Left colon (tissue), 2 donors: ENCODE data around the gene ALKBH2. TPM values are rescaled to one million over a fixed set of nuclear protein-coding genes. Genes with fewer than 3 reads are reported as not detected.
A peak's percentile ranks its signal among the peaks of the same experiment; 100 is the strongest.
"Not testable (repeated sequence)": the region's sequence is repeated elsewhere in the genome, so short reads cannot be mapped to it uniquely, and the experiment has no call there.

Source experiments
- ATAC-seq: fragments of 200-7000 bp; cut with Tn5 transposase; one replicate; pipeline ENCODE4 v1.9.1; 2020; ENCODE audit warnings: mild to moderate bottlenecking, moderate library complexity
- DNase-seq, 2 donors: peaks; one replicate each; pipeline ENCODE4 v3.0.0-alpha.2; 2020
- intact Hi-C, 2 donors: fragments of 100-400 bp; cut with DNase I in 1 of 2; cut with micrococcal nuclease in 1 of 2; formaldehyde crosslinking; loops; one replicate each; pipeline versions ENCODE4 v1.11.2 to v1.14.0; 2022; cut with DNase I, micrococcal nuclease
- total RNA-seq, 2 donors: library from RNA; stranded (reverse); fragmentation: NEBNext Ultra II Directional; extraction: Animal tissue kit (Norgen Biotek cat#: 25700); gene quantifications; one replicate each; pipeline ENCODE4 v1.2.1, GENCODE V29; 2021
- donor health status: DM: no; HTN: no; CAD: no.
- donor health status: DM: yes; HTN: yes; CAD: no.

The ALKBH2 gene
- total RNA-seq, 2 donors from 2014 or later, result 5.4 to 7.7 TPM

DNA sequence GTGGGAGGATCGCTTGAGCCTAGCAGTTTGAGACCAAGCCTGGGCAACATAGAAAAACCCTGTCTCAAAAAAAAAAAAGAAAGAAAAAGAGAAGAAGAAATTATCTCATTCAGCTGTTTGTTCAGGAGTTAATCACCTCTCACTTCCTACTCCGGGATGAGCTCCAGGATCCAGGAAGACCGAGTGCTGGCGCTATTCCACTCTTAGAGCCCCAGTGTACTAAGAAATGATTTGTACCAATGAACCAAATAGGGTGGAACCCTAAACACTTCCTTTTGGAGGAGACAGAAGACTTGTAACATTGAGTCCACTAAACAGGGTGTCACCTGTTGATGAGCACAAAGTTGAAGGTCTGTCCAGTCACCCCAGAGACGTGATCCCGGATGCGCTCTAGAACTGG, 3.6 kb downstream of the ALKBH2 start:
- intact Hi-C loops, result loop anchor here in 1 of 2 donors (10.0 kb wide), 2 partner anchors 135 to 525 kb away; partner anchors contain the start of genes ISCU and SART3

DNA sequence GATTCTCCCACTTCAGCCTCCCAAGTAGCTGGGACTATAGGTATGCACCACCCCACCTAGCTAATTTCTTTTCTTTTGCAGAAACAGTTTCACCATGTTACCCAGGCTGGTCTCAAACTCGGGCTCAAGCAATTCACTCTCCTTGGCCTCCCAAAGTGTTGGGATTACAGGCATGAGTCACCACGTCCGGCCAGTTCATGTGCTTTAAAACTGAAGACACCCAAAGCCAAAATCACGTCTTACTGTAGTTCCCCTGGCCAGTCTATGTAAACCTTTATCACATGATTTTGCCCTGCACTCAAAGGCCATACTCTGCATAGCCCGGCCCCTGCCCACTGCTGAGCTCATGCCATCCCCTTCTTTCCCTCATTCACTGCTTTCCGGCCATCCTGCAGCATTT, 4.5 kb downstream of the ALKBH2 start:
- intact Hi-C loops, result loop anchor here in 1 of 2 donors (10.0 kb wide), 1 partner anchor 134 kb away; no protein-coding TSS in a partner anchor
- DNase-seq (no peak), ATAC-seq (no peak)

More for the DNA sequence above, 3.6 kb downstream of the ALKBH2 start:
- no peak for DNase-seq
- no peak for ATAC-seq

DNA sequence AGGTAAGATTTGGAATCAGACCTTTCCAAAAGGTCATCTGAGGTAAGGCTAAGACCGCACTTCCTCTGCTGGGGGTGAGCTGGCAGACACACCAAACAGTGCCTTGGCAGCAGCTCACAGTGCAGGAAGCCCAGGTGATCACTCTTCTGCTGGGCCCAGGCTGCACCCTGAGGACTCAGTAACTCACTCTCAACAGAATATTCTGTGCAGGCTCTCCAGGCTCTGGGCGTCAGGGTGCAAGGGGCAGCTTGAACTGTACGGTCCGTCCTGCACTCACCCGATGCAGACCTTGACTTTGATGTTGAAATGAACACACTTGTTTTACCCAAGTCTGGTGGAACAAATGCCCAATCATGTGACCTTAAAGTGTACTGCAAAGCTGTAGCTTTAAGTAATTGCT, 6.0 kb downstream of the ALKBH2 start:
- no peak for DNase-seq
- intact Hi-C loops, result loop anchor here in 1 of 2 donors (10.0 kb wide), 1 partner anchor 132 kb away; no protein-coding TSS in a partner anchor
- peak; percentile 57 for ATAC-seq

DNA sequence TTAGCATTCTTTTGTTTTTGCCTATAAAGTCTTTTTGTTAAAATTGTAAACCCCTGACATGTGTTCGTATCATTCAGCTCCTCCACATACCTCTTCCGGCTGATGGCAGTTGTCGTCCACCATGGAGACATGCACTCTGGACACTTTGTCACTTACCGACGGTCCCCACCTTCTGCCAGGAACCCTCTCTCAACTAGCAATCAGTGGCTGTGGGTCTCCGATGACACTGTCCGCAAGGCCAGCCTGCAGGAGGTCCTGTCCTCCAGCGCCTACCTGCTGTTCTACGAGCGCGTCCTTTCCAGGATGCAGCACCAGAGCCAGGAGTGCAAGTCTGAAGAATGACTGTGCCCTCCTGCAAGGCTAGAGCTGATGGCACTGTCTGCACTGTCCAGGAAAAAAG, 7.7 kb downstream of the ALKBH2 start:
- ATAC-seq (no peak), DNase-seq (no peak)
- intact Hi-C loops, result loop anchor here in 1 of 2 donors (10.0 kb wide), 1 partner anchor 131 kb away; no protein-coding TSS in a partner anchor

DNA sequence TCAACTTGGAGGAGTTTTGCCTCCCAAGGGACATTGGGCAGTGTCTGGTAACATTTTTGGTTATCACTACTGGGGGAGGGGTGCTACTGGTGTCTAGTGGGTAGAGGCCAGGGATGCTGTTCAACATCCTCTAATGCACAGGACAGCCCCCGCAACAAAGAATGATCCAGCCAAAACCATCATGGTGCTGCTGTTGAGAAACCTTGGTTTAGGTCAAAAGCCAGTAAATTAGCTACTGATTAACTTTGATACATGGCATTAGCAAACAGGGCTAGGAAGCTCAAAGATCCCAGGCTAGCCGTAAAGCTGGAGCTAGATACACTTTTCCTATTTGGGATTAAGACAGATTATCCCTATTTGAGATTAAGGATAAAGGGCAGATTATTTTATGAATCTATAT, 8.8 kb downstream of the ALKBH2 start:
- no peak for DNase-seq
- intact Hi-C loops, result loop anchor here in 1 of 2 donors (10.0 kb wide), 1 partner anchor 130 kb away; no protein-coding TSS in a partner anchor
- peak; percentile 58 for ATAC-seq

DNA sequence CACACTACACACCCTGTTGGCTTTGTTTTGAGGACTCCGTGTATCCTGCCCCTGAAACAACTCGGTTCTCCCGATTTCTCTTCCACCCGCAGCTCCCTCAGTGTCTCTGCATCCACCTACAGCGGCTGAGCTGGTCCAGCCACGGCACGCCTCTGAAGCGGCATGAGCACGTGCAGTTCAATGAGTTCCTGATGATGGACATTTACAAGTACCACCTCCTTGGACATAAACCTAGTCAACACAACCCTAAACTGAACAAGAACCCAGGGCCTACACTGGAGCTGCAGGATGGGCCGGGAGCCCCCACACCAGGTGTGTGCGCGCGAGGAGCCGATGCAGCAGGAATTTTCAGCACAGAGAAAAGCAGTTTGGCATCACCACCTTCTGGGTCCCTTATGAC, 10.5 kb downstream of the ALKBH2 start:
- ATAC-seq (no peak), DNase-seq (no peak)
- intact Hi-C loops, result loop anchor here in 1 of 2 donors (10.0 kb wide), 1 partner anchor 128 kb away; no protein-coding TSS in a partner anchor

DNA sequence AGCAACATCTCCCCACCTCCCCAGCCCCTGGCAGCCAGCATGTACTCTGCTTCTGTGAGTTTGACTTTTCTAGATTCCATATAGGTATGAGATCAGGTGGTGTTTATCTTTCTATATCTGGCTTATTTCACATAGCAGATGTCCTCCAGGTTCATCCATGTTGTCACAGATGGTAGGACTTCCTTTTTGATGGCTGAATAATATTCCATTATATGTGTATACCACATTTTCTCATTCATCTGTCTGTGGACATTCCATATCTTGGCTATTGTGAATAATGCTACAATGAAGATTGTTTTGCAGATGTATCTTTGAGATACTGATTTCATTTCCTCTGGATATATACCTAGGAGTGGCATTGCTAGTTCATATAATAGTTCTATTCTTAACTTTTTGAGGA, 18.4 kb downstream of the ALKBH2 start:
- DNase-seq, result no peak

DNA sequence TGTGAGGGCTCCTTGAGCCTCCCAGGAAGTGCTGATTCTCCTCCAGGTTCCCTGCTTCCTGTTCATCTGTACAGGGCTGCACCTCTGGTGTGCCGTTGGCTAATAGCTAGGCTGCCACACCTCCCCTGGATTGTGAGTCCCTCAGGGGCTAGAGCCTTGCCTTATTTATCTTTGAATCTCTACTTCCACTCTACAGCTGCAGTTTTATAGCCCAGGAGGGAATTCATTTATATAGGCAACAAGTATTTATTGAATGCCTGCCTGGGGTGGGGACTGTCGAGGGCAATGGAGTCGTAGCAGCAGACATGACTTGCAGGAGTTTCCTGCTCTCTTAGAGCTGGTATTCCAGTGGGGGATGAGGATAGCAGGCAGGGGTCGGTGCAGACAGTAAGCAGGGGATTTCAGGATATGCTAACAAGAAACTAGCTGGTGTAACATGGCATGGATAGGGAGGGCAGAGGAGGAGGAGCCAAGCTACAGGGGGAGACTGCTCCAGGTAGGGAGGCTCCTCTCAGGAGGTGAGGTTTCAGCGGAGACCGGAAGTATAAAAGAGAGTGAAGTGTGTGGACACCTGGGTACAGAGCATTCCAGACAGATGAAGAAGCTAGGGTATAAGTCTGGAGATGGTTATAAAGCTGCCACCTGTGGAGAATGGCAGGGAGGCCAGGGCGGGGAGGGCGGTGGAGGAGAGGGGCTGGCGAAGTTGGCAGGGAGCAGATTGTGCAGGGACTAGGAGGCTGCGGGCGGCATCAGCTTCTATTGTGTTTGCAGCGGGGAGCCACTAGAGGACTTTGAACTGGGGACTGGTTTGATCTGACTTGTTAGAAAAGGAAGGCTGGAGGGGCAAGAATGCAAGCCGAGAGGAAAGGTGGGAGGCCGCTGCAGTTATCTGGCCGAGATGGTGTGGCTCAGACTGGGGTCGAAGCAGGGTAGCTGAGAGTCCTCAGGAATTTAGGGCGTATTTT, 23.7 kb downstream of the ALKBH2 start:
- intact Hi-C loops, result no loop called here
- ATAC-seq (peak; percentile 88), DNase-seq (peak; percentile 70 to 90)

More for the DNA sequence above, 18.4 kb downstream of the ALKBH2 start:
- no peak for ATAC-seq
- intact Hi-C loops, result no loop called here

DNA sequence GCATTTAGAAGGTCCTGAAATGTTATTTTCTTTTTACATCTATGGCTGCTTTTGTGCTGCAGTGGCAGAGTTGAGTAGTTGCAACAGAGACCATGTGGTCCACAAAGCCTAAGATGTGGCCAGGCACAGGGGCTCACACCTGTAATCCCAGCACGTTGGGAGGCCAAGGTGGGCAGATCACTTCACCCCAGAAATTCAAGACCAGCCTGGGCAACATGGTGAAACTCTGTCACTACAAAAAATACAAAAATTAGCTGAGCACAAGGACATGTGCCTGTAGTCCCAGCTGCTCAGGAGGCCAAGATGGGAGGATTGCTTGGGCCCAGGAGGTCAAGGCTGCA, 27.4 kb downstream of the ALKBH2 start:
- ATAC-seq (no peak), DNase-seq (no peak)
- intact Hi-C loops, result no loop called here

DNA sequence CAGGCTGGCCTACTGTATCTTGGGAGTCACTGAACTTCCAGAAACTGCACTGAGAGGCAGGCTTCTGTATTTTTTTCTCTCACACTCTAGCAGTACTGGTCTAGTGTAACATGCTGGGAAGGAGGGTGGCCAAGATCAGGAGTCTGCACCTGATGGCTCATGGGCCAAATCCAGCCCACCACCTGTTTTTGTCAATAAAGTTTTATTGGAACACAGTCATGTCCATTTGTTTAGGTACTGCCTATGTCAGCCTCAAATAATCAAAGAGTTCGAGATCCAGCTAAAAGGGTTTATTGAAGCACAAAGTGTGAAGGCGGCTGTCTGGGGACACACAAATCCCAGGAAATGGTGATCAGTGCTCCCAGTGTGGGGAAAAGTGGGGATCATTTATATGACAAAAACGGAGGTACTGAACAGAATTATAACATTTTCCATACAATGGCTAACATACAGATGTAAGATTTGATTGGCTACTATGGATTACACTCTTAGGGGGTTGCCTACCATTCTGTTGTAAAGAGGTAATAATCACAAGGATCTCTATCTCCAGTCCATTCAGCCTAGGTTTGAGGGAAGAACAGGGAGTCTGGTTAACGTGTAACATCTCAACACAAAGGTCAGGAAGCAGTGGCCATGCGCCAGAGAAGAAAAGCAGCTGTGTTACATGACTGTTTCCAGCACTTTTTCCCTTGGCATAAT, 28.0 kb downstream of the ALKBH2 start:
- peak; percentile 39 for ATAC-seq
- DNase-seq, result peak; percentile 59 to 75
- intact Hi-C loops, result no loop called here

DNA sequence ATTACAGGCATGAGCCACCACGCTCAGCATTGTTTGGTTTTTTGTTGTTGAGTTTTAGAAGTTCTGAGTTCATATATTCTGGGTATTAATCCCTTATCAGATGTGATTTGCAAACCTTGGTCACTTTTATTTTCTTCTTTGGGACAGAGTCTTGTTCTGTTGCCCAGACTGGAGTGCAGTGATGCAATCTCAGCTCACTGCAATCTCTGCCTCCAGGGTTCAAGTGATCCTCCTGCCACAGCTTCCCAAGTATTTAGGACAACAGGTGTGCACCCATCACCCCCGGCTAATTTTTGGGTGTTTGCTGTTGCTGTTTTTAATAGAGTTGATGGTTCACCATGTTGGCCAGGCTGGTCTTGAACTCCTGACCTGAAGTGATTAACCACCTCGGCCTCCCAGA, 29.1 kb downstream of the ALKBH2 start:
- ATAC-seq, result no peak
- DNase-seq, result no peak
- intact Hi-C loops, result no loop called here

DNA sequence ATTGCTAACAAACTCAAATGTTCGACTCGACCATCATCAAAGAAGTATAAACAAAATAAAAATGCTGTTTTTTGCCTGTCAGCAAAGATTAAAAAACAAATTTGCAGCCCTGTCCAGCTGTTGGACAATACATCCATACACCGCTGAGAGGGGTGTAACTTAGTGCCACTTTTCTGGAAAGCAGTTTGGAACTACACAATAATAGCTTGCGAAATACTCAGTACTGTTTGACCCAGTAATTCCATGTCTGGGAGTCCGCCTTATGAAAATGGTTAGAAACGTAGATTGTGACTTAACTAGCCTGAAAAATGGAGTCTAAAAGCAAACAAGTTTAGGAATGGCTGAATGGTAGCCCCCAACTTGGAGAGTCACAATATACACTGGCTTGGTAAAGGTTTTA, 34.5 kb downstream of the ALKBH2 start:
- intact Hi-C loops, result no loop called here
- DNase-seq, result no peak
- no peak for ATAC-seq

DNA sequence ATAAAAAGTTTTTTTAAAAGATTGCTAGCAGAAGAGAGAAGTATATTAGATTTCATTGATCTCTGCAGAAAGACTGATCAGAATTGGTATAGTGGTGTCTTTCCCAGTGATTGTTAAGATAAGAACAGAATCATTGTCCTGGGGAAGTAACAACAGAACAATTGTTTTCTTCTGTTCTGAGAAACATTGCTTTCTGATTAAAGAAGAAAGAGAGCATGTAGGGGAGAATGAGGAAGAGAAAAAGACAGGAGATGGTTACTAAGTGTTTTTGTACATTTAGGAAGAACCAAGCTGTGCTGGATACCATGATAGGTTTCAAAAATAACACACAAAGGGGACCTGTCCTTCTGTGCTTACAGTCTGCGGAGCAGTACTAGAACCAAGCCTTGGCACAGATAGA, 35.9 kb downstream of the ALKBH2 start:
- ATAC-seq (no peak), DNase-seq (no peak)
- intact Hi-C loops, result no loop called here

DNA sequence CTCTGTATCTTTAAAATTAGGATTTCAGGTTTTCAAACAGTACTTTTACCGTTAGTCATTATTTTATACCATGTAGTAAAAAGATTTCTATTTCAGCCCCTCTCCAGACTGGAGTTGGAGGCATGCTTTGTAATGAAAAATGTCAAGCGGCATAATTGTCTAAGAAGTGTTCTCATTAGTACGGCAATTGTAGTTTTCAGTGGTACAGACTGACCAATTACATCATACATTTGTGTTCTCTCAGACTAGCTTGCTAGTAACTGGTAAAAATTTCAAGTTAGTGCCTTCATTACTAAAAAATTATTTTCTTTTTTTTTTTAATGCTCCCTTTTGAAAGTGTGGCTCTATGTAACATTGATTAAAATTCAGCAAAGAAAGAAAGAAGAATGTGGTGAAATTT, 36.4 kb downstream of the ALKBH2 start:
- DNase-seq, result no peak
- intact Hi-C loops, result no loop called here
- ATAC-seq, result no peak

DNA sequence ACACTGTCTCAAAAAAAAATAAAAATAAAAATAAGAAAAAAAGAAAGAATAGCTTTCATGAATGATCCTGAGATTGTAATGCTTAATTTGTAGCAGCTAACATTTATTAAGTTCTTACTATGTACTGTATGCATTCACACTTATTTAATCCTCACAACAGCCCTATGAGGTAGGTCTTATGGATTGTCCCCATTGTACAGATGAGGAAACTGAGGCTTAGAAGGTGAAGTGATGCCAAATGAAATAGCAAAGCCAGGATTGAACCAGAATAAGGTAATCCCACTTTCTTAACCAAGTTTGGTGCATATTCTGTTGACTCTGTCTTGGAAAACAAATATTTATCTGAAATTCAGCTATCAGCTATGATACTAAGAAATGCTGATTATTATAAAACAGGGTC, 38.8 kb downstream of the ALKBH2 start:
- ATAC-seq, result no peak
- intact Hi-C loops, result no loop called here

DNA sequence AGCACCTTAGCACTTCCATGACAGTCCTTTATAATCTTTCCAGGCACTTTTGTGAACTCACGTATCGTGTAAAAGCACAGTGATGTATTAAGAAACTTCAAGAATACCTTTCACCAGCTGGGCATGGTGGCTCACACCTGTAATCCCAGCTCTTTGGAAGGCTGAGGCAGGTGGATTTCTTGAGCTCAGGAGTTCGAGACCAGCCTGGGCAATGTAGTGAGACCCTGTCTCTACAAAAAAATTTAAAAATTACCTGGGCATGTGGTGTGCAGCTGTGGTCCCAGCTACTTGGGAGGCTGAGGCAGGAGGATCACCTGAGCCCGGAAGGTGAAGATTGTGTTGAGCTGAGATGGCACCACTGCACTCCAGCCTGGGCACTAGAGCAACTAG, 39.2 kb downstream of the ALKBH2 start:
- ATAC-seq, intact Hi-C loops, DNase-seq: not testable (repeated sequence)

More for the DNA sequence above, 38.8 kb downstream of the ALKBH2 start:
- no peak for DNase-seq

DNA sequence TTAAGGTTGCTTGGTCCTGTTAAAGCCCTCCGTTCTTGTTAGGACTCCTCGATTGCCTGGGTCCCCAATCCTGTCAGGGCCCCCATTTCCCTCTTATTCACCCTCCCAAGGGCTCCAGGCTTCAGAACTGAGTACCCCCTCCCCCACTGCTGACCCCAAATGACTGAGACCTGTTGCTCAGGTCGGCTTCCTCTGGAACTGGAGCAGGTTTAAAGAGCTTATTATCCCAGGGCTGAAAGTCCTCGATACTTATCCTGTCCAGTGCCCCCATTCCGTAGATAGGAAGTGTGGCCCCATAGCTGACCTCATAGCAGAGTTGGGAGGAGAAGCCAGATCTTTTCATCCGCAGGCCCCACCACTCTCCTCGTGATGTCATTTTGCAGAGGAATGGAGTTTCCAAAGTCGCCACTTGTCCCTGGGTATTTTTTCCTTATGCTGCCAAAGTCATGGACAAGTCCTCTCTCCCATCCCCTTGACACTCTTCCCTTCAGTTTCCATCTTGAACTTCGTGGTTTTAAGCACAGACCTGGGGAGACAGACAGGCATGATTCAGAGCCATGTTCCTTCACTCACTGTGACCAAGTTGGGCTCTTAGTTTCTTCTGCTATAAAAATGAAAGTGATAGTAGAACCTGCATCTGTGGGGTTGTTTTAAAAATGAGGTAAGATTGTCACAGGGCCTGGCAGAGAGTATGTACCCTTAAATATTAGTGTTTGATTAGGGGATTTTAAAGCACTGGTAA, 39.7 kb downstream of the ALKBH2 start:
- ATAC-seq (peak; percentile 24), DNase-seq (no peak)
- intact Hi-C loops, result no loop called here

DNA sequence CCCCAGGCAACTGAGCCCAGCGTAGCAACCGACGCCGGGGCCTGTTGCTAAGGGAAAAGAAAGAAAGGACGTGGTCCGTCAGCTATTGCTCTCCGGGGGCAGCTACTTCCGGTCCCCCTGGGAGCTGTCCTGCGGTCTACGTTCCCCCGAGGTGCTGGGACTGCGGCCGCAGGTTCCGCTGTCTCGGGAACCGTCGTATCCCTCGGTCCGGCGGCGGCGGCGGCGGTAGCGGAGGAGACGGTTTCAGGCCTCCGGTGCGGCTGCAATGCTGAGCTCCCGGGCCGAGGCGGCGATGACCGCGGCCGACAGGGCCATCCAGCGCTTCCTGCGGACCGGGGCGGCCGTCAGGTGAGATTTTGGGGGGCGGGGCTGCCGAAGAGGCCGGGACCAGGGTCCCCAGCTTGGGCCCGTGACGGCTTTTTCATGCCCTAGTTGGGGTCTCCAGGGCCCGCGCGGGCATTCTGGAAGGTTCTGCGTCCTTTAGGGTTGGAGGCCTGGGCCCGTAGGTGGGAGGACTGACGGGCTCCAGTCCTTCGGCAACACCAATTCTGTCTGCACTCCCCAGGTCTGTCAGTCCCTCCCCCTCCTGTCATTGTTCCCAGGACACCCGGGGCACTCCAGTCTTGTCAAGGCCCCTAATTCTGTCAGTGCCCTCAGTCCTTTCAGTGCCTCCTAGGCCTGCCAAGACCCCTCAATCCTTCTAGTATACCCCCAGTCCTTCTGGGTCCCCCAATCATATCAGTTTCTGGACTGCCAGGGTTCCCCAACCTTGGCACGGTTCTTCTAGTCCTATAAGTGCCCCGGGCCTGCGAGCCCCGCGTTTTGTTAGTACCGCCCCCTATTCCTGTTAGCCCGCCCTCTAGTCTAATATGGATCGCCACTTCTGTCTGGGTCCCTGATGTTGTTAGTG, 40.6 kb downstream of the ALKBH2 start, which contains the start of gene USP30:
TSS of gene USP30 (plus strand) at position 163 of the 910 bp plus-strand sequence. CDS start at position 266, 103 bp downstream.
- DNase-seq (peak; percentile 82 to 88), ATAC-seq (peak; percentile 87)
- intact Hi-C loops, result no loop called here
